K562 (cell line): ENCODE results near the gene TMEM138. TPM values are rescaled to one million over a fixed set of nuclear protein-coding genes. Genes with fewer than 3 reads are reported as not detected.

ENCODE experiments used
- ATAC-seq: fragments of 200-7000 bp; cut with Tn5 transposase; 3 replicates; pipeline ENCODE4 v1.9.1; 2020; ENCODE audit warnings: moderate library complexity
- BruUV-seq: library from RNA; stranded (reverse); fragments of 400-500 nt; replicated peaks from 2 replicates; lab custom pipeline; 2021; lab: Mats Ljungman, UMichigan
- CTCF ChIA-PET: fragments of 300-600 bp; formaldehyde crosslinking; extraction: SDS; loops from one replicate; lab custom pipeline; 2021; ENCODE audit warnings: low intra/inter-chr PET ratio; lab: Yijun Ruan, JAX
- POLR2A ChIA-PET: fragments of 300-600, 350-650 bp; sonication (Branson Sonifier 250); formaldehyde crosslinking; extraction: SDS; loops from one replicate; lab custom pipeline; 2021; ENCODE audit warnings: antibody characterized with exemption, inconsistent platforms; lab: Yijun Ruan, JAX
- DNase-seq, 4 experiments: peaks; one replicate each; pipeline versions ENCODE4 v3.0.0 to v3.0.0-alpha.2; 2011 to 2018; ENCODE audit warnings: low spot score in 3 of 4, mixed read lengths in 3 of 4; ENCODE audit errors: extremely low read depth in 1 of 4
- FAIRE-seq: peaks from 2 replicates; lab custom pipeline; 2011; peaks lifted over from hg19 to GRCh38; lab: Jason Lieb, UNC
- H2AFZ ChIP-seq: 2 replicates; pipeline ENCODE4 v1.6.0; 2011; ENCODE audit warnings: low read depth, low read length, control low read depth, inconsistent platforms
- H3K27ac ChIP-seq: fragments of 200-600 bp; 3 replicates; pipeline ENCODE4 v1.8.0; 2011; ENCODE audit warnings: low read depth, mild to moderate bottlenecking, control low read depth, inconsistent platforms, low read length, moderate library complexity, mixed read lengths; ENCODE audit errors: extremely low read depth
- H3K27me3 ChIP-seq, 2 experiments: fragments of 300-600 bp in 1 of 2; 2 replicates in 1 of 2; 3 replicates in 1 of 2; pipeline versions ENCODE4 v1.6.0 to v1.8.0; 2011; ENCODE audit warnings: inconsistent platforms in 2 of 2, low read length in 2 of 2, mild to moderate bottlenecking in 1 of 2, mixed read lengths in 1 of 2, moderate library complexity in 1 of 2; ENCODE audit not compliant: control insufficient read depth in 2 of 2, insufficient read depth in 2 of 2
- H3K36me3 ChIP-seq: fragments of 300-600 bp; 3 replicates; pipeline ENCODE4 v1.8.0; 2011; ENCODE audit warnings: mild to moderate bottlenecking, low read length, inconsistent platforms; ENCODE audit not compliant: control insufficient read depth, insufficient read depth
- H3K4me1 ChIP-seq, 2 experiments: fragments of 200-600 bp in 1 of 2; replicated peaks in 1 of 2; 2 replicates in 1 of 2; 3 replicates in 1 of 2; pipeline versions ENCODE4 v1.5.1 to v1.8.0; 2011; ENCODE audit warnings: inconsistent platforms in 2 of 2, low read length in 2 of 2, mild to moderate bottlenecking in 1 of 2, mixed read lengths in 1 of 2, moderate library complexity in 1 of 2; ENCODE audit not compliant: control insufficient read depth in 2 of 2, insufficient read depth in 2 of 2
- H3K4me2 ChIP-seq: 2 replicates; pipeline ENCODE4 v1.6.1; 2011; ENCODE audit warnings: low read length, control low read depth, inconsistent platforms, mixed read lengths; ENCODE audit not compliant: insufficient read depth
- H3K4me3 ChIP-seq: fragments of 200-600 bp; sonication (generic), shearing (Covaris generic); 2 replicates; pipeline ENCODE4 v1.5.1; 2016; ENCODE audit warnings: control low read depth, inconsistent platforms
- H3K79me2 ChIP-seq: fragments of 200-600 bp; 3 replicates; pipeline ENCODE4 v1.8.0; 2011; ENCODE audit warnings: low read length, inconsistent platforms; ENCODE audit not compliant: control insufficient read depth, insufficient read depth
- H3K9ac ChIP-seq, 2 experiments: 2 replicates each; pipeline versions ENCODE4 v1.6.0 to v1.6.1; 2011; ENCODE audit warnings: low read depth in 2 of 2, low read length in 2 of 2, control low read depth in 1 of 2, inconsistent platforms in 1 of 2, mild to moderate bottlenecking in 1 of 2, mixed read lengths in 1 of 2; ENCODE audit not compliant: insufficient read depth in 1 of 2
- H3K9me1 ChIP-seq: one replicate; pipeline ENCODE4 v1.6.0; 2011; ENCODE audit warnings: inconsistent platforms, mild to moderate bottlenecking, low read length, moderate library complexity; ENCODE audit not compliant: control insufficient read depth, insufficient read depth
- H3K9me3 ChIP-seq: replicated peaks from 2 replicates; pipeline ENCODE4 v1.5.1; 2011; ENCODE audit warnings: low read depth, low read length, inconsistent platforms; ENCODE audit not compliant: control insufficient read depth, insufficient read depth
- H4K20me1 ChIP-seq: replicated peaks from 2 replicates; pipeline ENCODE4 v1.6.1; 2011; ENCODE audit warnings: low read length, inconsistent platforms, mixed read lengths; ENCODE audit not compliant: control insufficient read depth, insufficient read depth
- CCAR2 ChIP-seq: fragments of 200-400 bp; formaldehyde crosslinking; IDR thresholded peaks from 2 replicates; pipeline ENCODE4 v1.6.1; 2017; ENCODE audit warnings: mild to moderate bottlenecking, low read depth, low read length
- MAZ ChIP-seq, 2 experiments: fragments of 450-650 bp in 1 of 2; sonication (generic) in 1 of 2; formaldehyde crosslinking; IDR thresholded peaks in 1 of 2; conservative IDR thresholded peaks in 1 of 2; 2 replicates each; pipeline versions ENCODE4 v1.4.0 to v1.5.0; 2020; ENCODE audit warnings: mild to moderate bottlenecking in 1 of 2, missing genetic modification reagents in 1 of 2
- MYC ChIP-seq, 2 experiments: fragments of 250-450 bp in 1 of 2; sonication (Bioruptor Pico) in 1 of 2; IDR thresholded peaks; 2 replicates each; pipeline versions ENCODE4 v1.5.1 to v1.6.1; 2012 to 2021; ENCODE audit warnings: low read depth in 2 of 2, borderline replicate concordance in 1 of 2, improper control_type of control experiment in 1 of 2, low read length in 1 of 2, mild to moderate bottlenecking in 1 of 2, moderate library complexity in 1 of 2
- RNF2 ChIP-seq: sonication (generic); IDR thresholded peaks from 2 replicates; pipeline ENCODE4 v1.6.1; 2016
- SIX5 ChIP-seq, 2 experiments: IDR thresholded peaks; 2 replicates each; pipeline ENCODE4 v1.6.1; 2011; ENCODE audit warnings: low read length in 2 of 2, borderline replicate concordance in 1 of 2, low read depth in 1 of 2, mild to moderate bottlenecking in 1 of 2, moderate library complexity in 1 of 2; ENCODE audit not compliant: insufficient read depth in 1 of 2
- ZBTB40 ChIP-seq, 2 experiments: fragments of 450-650 bp in 1 of 2; sonication (generic) in 1 of 2; formaldehyde crosslinking in 1 of 2; IDR thresholded peaks; 2 replicates each; pipeline versions ENCODE4 v1.7.1 to v1.9.0; 2016 to 2022; ENCODE audit warnings: inconsistent platforms in 1 of 2, mild to moderate bottlenecking in 1 of 2, missing genetic modification reagents in 1 of 2
- ZNF436 ChIP-seq: fragments of 250-450, 450-650 bp; sonication (Bioruptor Pico); formaldehyde crosslinking; IDR thresholded peaks from 2 replicates; pipeline ENCODE4 v1.7.0; 2020; ENCODE audit warnings: mild to moderate bottlenecking
- ZNF583 ChIP-seq: fragments of 250-450 bp; sonication (Bioruptor Pico); IDR thresholded peaks from 2 replicates; pipeline ENCODE4 v1.4.0; 2020
- WGBS: fragments of 100-300 bp; shearing (Covaris generic); methylation state at CpG from one replicate; pipeline ENCODE4 v1.1.6; 2016; ENCODE audit warnings: low coverage, mixed read lengths; ENCODE audit not compliant: insufficient coverage; ENCODE audit errors: missing lambda C conversion rate; 5-methylcytosine and 5-hydroxymethylcytosine counted together
- in situ Hi-C: fragments of 300-500 bp; cut with MboI; formaldehyde crosslinking; loops from 4 replicates; pipeline ENCODE4 v1.15.0; 2018; ENCODE audit warnings: inconsistent platforms, mixed read lengths
- intact Hi-C: fragments of 100-400 bp; cut with micrococcal nuclease; formaldehyde crosslinking; loops from 2 replicates; pipeline ENCODE4 v1.14.2; 2022
- polyA plus RNA-seq, 8 experiments: library from polyadenylated mRNA; depleted of rRNA in 4 of 8; stranded (reverse) in 5 of 8; unstranded in 3 of 8; fragments of >200 nt; fragmentation: Nextera tagmentation in 2 of 8; fragmentation: Illumina TruSeq in 1 of 8; extraction: Ambion mirVana in 2 of 8; extraction: Trizol in 1 of 8; gene quantifications; 2 replicates each; pipeline versions ENCODE4 v1.2.1 to v1.2.3, GENCODE V29; 2011 to 2014; ENCODE audit warnings: inconsistent platforms in 1 of 8, missing spikeins in 1 of 8
- total RNA-seq, 7 experiments: library from RNA; depleted of rRNA in 6 of 7; stranded (reverse); fragments of >200 nt in 6 of 7; fragmentation: Illumina TruSeq in 2 of 7; extraction: Trizol in 2 of 7; gene quantifications; 2 replicates each; pipeline versions ENCODE4 v1.2.1 to v1.2.3, GENCODE V29; 2011 to 2021; ENCODE audit warnings: low replicate concordance in 1 of 7

The TMEM138 gene
- total and polyA plus RNA-seq, 9 of the 15 experiments (the other 6 are each of a cell fraction or from before 2014, with no cell fraction given), result 23.2 to 168 (median 63.1) TPM

GRCh38 chr11:61384271-61385242, 22.4 kb downstream of the TMEM138 start (continued):
- 0 out of 4 replicates have a peak, but pooled peaks of 1 of the 2 experiments have one; percentile 7 for TF ChIP-seq MAZ (CRISPR knock-in tag; conservative IDR thresholded peaks at IDR 0.05 in 1 of 2, IDR thresholded peaks at IDR 0.05 in 1 of 2)
- TF ChIP-seq RNF2, result no peak
- TF ChIP-seq CCAR2, result no peak
- TF ChIP-seq MYC (IDR thresholded peaks at IDR 0.05; ENCODE audit: low read depth, low read length), result no peak
- no peak for TF ChIP-seq MYC (CRISPR knock-in tag; IDR thresholded peaks at IDR 0.05; ENCODE audit: borderline replicate concordance, low read depth)

GRCh38 chr11:61390161-61390560, 28.0 kb downstream of the TMEM138 start:
- Histone ChIP-seq H4K20me1 (no peaks in the 10 kb centered on the region), H3K9me1 (no peaks in the 10 kb centered on the region), H3K9me3 (peaks cover 9% of the 10 kb centered on the region; the same call in 1 of the 2 replicates), H3K9ac (no peak overlapping the region), H3K36me3 (no peaks in the 10 kb centered on the region; the same call in 2 of the 3 replicates), H3K4me2 (no peak overlapping the region), H3K27ac (no peak overlapping the region), H3K27me3 (no peaks in the 10 kb centered on the region; a peak in 1 of 5 replicates), H3K79me2 (no peaks in the 10 kb centered on the region), H3K4me1 (peaks cover 4 to 14% of the 10 kb centered on the region in 2 experiments; a peak in 4 of 5 replicates), H2AFZ (no peak overlapping the region), H3K4me3 (no peak overlapping the region)
- CTCF ChIA-PET, result no interaction called here
- WGBS, result 55% methylated on average over 1 of the region's 1 CpG
- in situ Hi-C loops (no loop called here), intact Hi-C loops (no loop called here)
- ATAC-seq (no peak), FAIRE-seq (no peak), DNase-seq (no peak)
- BruUV-seq, result no TSS peak
- POLR2A ChIA-PET, result interaction anchor here (1.0 kb wide), 2 partner anchors 17 to 74 kb away, joined by 3 read pairs; no protein-coding TSS in a partner anchor
- no peak for TF ChIP-seq ZBTB40 (IDR thresholded peaks at IDR 0.05)
- TF ChIP-seq ZBTB40 (CRISPR knock-in tag; IDR thresholded peaks at IDR 0.05), result no peak
- no peak for TF ChIP-seq ZNF583 (CRISPR knock-in tag)
- no peak for TF ChIP-seq SIX5 (IDR thresholded peaks at IDR 0.05; ENCODE audit: borderline replicate concordance in 1 of 2, insufficient read depth in 1 of 2, low read depth in 1 of 2, low read length in 2 of 2)
- no peak for TF ChIP-seq ZNF436 (CRISPR knock-in tag)
